ENCODE data around the gene JAKMIP2.

Gene JAKMIP2

DNA sequence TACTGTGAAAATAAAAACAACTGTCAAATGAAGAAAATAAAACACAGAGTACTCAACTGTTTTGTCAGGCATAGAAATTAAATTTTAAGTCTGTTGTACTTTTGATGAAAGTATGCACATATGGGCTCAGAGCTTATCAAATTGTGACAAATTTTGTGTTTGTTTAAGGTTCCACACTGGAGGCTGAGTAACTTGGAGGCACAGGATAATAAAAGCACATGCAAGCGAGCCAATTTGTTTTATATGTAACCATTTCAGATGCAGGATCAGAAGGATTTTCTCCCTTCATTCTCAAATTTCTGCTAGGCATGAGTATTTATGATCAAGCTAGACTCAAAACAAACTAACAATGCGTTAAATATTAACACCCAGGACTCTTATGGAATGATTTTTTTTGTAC is 87.8 kb downstream of the JAKMIP2 start:
- DNase-seq (ENCODE audit: low read depth) = no peak

DNA sequence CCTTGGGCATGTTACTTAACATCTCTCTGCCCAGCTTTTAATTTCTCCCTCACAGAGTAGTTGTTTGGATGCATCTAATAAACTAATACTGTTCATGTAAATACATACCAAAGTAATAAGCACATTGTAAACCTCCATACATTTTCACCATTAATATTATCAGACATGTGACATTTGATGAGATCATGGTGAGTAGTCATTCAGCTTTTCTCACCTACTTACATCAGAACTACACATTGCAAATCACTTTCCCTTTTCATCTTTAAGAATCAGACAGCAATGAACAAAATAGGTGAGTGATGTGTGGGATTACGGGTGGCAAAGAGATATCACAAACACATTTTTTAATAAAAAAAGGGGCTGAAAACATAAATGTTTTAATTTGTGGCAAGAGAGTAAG is 89.3 kb downstream of the JAKMIP2 start:
- no peak for DNase-seq (ENCODE audit: low read depth)

DNA sequence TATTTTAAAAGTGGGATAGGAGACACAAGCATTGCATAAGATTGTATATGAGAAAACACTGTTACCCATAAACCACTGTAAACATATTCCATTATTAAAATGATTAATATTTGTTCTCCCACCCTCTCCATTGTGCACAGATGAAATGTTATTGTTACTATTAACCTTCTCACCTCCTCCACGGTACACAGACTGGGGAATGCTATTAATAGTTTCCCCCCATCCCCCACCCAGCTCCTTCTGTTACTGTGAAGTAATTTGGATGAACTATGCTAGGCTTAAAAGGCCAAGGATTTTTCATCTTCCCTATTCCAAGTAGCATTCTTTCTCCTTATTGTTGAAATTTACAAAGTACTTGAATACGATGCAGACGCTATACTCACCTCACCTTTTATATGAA is 91.4 kb downstream of the JAKMIP2 start:
- DNase-seq (ENCODE audit: low read depth) = no peak

DNA sequence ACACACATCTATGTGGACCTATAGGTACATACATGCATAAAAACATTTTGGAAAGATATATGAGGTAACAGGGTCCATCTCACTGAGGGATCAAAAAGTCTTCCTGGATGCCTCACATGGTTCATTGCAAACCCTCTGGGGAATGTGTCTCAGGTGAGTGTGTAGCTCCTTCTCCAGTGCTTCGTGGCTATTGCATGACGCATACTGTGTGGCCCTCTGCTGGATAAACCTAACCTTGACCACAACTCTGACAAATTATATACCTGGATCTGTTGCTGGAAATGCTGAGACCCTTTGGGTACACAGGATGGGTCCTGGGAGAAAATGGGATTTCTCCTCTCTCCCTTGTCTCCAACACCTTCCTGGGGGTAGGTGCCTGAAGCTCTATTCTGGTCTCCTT is 91.9 kb downstream of the JAKMIP2 start:
- no peak for DNase-seq (ENCODE audit: low read depth)

DNA sequence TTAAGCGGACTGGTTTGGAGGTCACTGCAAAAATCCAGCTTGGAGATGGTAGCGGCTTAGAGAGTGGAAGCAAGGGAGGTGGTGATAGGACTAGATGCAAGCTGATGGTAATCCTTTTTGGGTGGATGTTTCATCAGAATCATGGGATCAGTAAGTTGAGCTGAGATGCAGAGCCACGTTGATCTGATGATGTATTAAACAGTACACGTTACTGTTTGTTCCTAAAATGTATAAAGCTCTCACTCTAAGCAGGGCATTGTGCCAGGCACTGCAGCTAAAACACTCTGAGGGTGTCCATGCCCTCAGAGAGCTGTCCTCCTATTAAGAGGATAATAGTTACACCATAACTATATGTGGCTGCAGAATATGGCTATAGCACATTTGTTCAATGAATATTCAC is 93.1 kb downstream of the JAKMIP2 start:
- DNase-seq (ENCODE audit: low read depth) = no peak

DNA sequence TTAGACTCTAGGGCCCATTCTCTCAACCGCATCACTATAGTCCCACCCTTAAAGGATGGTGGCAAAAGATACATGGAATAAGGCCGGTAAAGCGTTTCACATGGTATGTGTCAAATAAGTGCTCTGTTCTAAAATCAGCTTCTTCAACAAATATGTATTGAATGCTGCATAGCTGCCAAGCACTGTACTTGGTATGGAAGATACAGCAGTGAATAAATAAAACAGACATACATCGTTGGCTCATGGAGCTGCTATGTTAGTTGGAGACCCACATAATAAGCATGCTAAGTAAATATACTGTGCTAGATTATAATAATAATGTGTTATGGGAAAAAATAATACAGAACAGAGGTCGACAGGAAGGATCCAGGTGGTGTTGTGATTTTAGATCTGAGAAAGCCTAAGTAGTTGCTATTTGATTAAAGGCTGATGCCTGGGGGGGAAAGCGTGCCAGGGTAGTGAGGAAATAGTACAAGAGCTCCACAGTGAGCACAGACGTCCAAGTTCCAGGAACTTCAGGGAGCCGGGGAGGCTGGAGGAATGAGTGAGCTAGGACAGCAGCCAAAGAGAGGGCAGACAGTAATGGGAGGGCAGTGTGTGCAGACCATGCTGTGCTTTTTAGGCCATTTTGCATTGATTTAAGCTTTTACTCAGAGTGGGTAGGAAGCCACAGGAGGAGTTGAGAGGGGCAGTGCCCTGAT is 93.7 kb downstream of the JAKMIP2 start:
- DNase-seq (ENCODE audit: low read depth) = no peak

DNA sequence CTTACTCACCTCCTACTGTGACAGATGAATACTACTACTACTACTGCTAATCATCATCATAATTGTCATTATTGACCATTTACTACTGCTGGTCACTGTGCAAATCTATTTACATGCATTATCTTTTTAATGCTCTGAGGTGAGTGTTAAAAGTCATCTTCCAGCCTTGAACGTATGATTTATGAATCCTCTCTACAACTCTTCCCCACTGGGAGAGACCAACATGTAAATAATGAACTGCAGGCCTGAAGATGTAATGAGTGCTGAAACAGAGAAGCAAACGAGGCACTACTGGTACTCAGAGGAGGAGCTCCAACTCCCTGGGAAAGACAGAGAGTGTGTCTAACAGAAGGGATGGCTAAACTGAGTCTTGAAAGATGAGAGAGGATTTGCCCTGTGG is 95.4 kb downstream of the JAKMIP2 start:
- no peak for DNase-seq (ENCODE audit: low read depth)

DNA sequence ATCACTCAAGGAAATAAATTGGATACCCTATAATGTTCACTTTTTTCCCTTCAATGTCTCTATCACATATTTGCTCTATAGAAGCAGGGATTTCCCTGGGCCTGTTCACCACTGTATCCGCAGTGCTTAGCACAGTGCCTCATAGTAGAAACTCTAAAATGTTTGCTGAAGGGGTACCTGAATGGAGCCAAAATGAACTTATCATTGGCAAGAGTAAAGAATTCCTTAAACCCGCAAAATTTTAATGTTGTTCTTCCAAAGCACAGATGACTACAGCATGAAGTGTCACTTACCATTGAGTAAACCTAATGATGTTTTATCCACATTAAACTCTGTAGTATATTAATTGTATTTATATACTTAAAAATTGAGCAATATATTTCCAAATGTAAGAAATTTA is 96.1 kb downstream of the JAKMIP2 start:
- no peak for DNase-seq (ENCODE audit: low read depth)

DNA sequence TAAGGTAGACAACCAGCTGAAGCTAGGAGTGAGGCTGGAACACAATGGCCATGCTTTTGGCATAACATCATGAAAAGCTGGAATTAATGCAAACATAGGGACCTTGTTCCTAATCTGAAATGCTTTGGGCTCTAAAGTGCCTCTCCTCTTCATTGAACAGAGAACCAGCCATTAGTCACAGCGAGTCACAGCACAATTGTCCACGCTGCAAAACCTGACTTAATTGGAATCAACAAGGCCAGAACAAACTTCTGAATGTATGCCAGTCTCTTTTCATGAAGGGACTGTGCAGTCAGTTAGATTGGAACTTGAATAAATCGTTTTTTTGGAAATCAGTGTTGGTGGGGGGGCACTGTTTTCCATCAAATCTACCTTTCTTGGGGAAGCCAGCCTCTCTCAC is 96.5 kb downstream of the JAKMIP2 start:
- no peak for DNase-seq (ENCODE audit: low read depth)

DNA sequence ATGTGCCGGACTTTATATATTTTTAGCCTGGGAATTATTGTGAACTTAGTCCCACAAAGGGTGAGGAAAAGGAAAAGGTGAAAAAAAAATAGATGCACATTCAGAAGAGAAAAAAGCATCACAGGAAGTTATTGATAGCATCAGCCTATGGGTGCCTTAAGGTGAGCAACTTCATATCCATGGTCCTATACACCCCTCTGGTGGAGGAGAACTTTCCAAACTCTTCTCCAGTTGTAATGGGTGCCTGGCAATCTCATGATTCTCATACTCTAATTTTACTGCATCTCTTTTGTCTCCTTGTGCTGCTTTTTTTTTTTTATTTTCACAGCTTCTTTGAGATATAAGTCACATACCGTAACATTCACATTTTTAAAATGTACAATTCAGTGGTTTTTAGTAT is 107.4 kb downstream of the JAKMIP2 start:
- DNase-seq (ENCODE audit: low read depth) = no peak

DNA sequence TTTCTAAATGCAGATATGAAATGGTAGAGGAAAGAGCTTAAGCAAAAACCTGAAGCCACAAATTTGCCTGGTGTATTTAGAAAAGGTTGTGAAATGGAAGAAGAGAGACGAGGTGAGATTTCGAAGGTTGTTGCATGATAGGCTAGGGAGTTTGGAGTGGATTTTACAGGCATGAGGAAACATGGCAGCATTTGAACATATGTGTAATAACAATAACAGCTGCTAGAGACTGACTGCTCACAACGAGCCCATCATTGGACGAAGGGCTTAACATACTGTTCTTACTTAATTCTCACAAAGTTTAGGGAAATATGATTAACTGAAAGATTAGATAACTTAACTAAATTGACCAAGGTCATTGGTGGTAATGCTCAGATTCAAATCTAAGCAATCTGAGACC is 108.1 kb downstream of the JAKMIP2 start:
- DNase-seq (ENCODE audit: low read depth) = no peak

DNA sequence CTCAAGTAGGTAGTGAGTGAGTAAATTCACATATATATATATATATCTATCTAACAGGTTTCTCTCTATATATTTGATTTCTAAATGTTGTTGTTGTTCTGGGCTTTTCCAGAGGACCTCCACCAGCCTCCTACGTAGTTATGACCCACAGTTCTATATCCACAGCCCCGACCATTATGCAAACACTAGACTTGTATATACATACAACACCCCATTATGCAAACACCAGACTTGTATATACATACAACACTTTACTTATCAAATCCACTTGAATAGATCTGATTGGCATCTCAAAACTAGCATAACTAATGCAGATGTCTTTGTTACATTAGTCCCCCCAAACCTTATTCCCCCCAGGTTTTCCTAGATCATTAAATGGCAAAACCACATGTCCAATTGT is 108.7 kb downstream of the JAKMIP2 start:
- DNase-seq (ENCODE audit: low read depth) = no peak

DNA sequence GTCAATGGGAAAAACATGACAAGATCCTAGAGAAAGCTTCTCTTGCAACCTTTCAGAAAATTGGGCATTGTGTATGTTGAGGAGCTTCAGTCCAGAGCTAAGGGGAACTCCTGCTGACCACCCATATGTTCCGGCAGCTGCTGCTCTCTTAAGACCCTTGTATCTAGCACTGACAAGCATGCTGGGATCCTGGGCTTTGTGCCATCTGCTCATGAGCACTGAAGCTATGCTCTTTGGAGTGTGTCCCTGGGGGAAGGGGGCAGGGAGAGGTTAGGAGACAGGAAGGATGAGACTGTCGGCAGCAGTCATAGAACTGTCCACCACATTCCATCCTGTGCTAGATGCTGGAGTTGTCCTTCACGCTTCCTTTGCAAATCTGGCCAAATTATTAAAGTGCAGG is 109.3 kb downstream of the JAKMIP2 start:
- no peak for DNase-seq (ENCODE audit: low read depth)

DNA sequence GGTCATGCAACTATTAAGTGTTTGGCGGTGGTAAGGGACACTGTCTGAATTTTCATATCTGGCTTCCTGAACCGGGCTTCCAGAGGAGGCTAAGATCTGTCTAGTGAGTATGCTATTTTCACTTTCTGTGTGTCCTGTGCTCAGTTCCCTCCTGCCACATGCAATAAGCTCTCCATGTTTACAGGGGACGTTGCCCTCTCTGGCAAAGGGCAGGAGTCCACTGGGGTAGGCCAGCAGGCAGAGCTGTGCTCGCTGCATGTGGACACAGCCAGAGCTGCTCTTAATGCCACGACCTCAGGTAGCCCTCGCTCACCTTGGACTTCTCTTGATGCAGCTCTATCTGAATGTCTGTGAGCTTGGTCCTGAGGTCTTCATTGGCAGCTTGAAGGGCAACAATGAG is 111.2 kb downstream of the JAKMIP2 start:
- no peak for DNase-seq (ENCODE audit: low read depth)

DNA sequence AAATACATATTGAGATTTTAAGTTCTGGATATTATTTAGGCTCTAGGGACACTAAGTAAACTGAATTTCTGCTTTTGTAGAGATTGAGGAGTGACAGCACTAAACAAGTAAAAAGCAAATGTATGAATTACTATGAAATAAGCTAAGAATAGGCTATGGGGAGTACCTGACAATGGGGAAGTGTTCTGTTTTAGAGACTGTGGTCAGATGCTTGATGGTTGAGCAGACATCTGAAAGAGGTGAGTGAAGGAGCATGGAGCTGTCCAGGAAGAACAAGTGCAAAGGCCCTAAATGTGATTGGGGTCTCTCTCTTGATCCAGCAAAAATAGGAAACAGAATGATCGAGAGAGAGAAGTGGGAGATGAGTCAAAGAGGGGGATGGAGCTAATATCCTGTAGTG is 111.7 kb downstream of the JAKMIP2 start:
- DNase-seq (ENCODE audit: low read depth) = no peak

DNA sequence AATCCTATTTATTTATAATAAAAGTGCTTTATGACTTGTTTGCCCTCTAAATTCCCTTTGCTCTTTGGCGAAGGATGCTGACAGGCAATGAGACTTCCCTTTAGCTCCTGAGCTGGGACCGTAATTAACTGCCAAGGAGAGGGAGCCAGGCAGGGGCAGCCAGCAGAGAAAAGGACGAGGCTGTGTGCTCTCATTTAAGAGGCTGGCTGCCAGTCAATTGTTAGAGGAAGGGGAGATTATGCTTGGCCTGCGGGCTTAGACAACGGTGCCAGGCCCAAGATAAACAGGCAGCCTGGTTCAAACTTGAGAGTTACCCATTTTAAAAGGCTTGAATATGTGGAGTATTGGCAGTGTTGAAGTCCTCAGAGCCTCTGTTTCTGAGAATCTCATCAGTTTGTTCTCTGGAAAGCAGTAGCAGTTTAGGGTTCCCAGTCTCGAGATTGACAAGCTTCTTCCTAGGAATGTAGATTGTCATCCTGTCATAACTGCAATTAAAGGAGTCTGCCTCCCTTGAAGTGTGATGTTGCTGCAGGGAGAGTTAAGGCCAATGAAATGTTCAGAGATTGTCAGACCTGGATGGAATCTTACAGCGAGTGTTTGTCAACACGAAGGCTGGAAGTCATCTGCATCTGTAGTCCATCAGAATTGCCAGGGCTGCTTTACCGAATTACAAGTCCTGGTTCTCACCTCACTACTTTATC is 113.2 kb downstream of the JAKMIP2 start:
- DNase-seq (ENCODE audit: low read depth) = no peak

DNA sequence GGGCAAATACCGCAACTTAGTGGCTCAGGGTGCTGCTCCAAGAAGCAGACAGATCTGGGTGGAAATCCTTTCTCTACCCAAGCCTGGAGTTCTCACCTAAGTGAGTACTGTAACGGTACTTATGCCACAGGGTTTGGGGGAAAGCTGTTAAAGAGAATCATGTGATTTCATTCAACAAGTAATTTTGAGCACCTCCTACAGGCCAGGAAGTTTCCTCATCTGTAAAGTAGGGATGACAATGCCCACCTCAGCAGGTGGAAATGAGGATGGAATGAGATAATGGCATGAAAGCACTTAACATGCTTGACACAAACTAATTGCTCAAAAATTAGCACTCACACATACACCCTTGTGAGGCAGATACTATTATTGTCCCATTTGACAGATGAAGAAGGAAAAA is 114.1 kb downstream of the JAKMIP2 start:
- no peak for DNase-seq (ENCODE audit: low read depth)

DNA sequence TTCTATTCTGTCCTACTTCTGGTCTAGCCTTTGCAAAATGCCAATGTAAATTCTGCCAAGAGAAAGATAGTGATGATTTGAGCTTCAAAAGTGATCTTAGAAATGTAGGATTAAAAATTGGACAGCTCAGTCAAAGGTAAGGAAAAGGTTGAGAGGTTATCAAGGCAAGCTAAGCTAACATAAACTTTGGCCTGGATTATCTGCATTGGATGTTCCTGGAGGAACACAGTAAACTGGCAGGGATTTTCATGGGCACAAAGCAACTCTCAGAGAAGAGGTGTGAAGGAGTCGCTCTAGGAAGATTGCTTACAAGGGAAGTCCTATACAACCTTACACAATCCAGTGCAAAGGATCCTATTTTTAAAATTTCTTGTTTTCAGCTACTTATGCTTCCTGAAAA is 115.2 kb downstream of the JAKMIP2 start:
- DNase-seq (ENCODE audit: low read depth) = no peak

DNA sequence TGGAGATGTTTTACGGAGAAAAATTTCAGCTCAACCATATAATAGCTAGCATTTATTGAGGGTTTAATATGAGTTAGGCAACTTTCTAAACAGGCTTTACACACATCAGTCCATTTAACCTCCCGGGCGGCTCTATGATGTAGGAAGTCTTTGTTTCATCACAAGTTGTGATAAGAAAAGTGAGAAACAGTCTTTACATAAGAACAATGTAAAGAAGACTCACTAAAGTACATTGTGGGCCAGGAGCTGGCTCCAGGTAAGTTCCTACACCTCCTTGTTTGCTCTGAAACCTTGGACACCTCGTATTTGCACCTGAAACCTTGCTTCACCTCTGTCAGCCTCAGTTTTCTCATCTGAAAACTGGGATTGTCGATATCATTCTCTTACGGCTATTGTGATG is 116.1 kb downstream of the JAKMIP2 start:
- DNase-seq (ENCODE audit: low read depth) = no peak

DNA sequence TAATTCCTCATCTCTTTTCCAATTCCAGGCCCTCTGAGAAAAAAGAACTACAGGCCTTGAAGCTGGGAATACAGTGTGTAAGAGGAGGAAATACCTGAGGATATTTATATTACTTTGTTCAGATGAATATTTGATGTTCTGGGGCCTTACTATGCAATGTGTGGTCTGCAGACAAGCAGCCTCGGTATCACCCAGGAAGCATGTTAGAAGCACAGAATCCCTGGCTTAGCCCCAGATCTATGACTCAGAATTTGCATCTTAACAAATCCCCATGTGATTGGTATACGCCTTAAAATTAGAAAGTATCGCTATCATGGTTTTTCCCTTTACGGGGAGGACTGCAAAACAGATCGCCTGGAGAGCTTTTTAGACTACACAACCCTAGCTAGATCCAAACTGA is 121.0 kb downstream of the JAKMIP2 start:
- no peak for DNase-seq (ENCODE audit: low read depth)

DNA sequence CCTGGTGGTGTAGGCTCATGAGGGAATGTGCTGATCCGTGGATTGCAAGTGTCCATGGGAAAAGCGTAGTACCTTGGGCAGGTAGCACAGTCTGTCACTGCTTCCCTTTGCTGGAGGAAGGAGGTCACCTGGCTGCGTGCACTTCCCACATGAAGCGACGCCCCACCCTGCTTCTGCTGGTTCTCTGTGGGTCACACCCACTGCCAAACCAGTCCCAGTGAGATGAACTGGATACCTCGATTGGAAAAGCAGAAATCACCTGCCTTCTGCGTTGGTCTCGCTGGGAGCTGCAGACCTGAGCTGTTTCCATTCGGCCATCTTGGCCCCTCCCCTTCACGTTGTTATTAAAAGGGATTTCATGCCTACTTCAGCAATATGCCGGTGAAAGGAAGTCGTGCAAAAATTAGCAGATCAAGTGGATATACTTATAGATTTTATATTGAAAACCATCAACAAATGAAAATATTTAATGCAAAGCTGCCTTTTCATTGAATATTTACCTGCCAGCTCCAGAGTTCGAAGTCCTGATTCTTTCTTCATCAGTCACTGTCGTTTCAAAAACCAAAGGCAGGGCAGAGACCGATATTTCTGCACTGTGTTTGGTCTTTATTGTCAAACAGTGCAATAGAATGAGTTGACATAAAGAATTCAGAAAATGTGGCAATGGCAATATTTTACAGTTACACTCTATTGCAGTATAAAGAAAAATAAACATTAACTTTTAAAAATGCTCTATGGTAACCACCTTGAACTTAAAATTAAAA is 123.2 kb downstream of the JAKMIP2 start:
- no peak for DNase-seq (ENCODE audit: low read depth)

DNA sequence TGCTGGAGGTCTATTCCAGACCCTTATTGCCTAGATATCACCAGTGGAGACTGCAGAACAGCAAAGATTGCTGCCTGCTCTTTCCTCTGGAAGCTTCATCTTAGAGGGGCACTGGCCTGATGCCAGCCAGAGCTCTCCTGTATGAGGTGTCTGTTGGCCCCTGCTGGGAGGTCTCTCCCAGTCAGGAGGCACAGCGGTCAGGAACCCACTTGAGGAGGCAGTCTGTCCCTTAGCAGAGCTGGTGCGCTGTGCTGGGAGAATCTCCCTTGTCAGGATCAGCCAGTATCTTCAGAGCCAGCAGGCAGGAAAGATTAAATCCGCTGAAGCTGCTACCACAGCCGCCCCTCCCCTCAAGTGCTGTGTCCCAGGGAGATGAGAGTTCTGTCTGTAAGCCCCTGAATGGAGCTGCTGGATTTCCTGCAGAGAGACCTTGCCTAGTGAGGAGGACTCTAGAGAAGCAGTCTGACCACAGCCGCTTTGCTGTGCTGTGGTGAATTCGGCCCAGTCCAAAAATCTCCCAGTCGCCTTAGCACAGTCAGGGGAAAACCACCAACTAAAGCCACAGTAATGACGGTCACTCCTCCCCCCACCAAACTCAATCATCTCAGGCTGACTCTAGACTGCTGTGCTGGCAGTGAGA is 124.1 kb downstream of the JAKMIP2 start:
- DNase-seq (ENCODE audit: low read depth) = no peak

DNA sequence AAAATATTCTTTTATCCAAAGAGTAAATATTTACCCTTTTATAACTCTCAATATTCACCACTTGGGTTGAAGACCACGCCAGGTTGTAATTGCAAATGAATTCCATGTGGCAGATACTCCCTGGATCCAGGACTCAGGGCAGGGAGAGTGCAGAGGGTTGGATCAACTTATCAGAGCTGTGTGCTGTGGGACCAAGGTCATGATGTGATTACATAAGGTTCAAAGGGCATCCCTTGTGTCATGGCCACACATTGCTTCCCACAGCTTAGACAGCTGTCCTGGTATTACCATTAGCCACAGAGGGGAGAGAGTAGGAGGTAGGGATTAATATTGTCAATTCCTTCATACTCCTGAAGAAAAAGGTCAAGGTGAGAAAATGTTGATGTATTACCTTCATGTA is 133.9 kb downstream of the JAKMIP2 start:
- DNase-seq (ENCODE audit: low read depth) = no peak

Measured in HS-27A (cell line).